ENCODE results near the gene CD3D.
"Not testable (repeated sequence)": the region's sequence is repeated elsewhere in the genome, so short reads cannot be mapped to it uniquely, and the experiment has no call there.

The CD3D gene

DNA sequence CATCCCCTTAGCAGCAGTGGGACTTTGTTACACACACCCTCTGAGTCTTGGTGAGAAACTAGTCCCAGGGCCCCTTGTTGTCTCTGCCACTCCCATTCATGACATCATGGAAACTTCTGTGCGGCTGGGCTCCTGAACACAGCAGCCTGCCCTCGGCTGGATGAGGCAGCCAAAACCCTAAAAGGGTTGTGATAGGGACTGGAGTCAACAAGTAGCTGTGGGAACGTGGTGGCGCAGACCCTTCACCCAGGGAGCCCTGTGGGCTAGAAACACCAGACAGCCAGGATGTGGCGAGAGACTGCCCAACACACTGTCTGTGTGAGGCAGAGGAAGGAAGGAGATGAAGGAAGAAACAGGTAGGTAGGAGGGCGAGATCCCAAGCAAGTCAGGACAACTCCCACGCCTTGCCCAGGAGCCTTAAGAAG is 3.9 kb downstream of the CD3D start:
- DNase-seq, result no peak

DNA sequence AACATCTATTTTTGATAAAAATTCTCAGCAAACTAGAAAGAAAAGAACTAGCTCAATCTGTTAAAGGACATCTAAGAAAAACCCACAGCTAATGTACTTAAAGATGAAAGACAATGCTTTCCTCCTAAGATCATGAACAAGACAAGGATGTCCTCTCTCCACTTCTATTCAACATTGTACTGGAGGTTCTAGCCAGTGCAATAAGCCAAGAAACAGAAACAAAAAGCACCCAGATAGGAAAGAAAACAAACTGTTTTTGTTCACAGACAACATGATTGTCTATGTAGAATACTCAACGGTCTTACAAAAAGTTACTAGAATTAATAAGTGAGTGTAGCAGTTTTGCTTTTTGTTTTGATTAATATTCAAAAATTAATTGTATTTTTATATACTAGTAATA is 7.8 kb downstream of the CD3D start:
- DNase-seq, result no peak

DNA sequence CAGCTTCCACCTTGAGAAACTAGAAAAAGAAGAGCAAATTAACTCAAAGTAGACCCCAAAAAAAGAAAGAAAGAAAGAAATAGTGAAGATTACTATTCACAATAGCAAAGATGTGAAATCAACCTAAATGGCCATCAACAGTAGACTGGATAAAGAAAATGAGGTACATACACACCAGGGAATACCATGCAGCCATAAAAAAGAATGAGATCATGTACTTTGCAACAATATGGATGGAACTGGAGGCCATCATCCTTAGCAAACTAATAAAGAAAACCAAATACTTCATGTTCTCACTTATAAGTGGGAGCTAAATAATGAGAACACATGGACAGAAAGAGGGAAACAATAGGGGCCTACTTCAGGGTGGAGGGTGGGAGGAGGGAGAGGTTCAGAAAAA is 13.8 kb downstream of the CD3D start:
- no peak for DNase-seq

DNA sequence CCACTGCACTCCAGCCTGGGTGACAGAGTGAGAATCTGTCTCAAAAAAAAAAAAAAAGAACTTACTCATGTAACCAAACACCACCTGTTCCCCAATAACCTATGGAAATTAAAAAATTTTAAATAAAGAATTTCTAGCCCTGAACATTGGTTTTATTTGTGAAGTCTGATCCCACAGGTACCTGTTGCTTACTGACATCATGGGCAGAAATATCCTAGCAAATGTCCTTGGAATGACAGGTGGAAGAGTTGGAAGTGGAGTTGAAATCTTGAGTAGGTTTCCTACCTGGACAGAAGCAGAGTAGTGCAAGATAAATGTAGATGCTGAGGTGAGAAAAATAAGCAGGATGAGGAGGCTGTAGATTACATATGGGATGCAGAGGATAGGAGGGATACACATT is 17.2 kb downstream of the CD3D start:
- no peak for DNase-seq

DNA sequence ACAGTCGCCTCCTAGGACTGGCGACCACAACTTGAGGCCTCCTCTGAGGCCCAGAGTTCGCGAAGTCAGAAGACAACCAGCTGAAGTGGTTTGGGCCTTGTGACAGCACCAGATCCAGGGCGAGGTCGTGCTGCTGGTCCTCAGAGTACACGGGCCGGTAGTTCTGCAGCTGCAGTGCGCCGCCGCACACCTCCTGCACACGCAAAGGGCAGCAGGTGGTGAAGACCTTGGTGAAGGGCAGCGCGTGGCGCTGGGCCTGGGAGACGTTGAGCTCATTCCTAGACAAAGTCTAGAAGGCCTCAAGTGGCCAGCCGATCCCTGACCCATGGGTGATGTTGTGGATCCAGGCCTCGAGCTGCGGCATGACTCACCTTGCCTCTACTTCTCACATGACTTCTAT is 19.8 kb downstream of the CD3D start:
- DNase-seq, result no peak

DNA sequence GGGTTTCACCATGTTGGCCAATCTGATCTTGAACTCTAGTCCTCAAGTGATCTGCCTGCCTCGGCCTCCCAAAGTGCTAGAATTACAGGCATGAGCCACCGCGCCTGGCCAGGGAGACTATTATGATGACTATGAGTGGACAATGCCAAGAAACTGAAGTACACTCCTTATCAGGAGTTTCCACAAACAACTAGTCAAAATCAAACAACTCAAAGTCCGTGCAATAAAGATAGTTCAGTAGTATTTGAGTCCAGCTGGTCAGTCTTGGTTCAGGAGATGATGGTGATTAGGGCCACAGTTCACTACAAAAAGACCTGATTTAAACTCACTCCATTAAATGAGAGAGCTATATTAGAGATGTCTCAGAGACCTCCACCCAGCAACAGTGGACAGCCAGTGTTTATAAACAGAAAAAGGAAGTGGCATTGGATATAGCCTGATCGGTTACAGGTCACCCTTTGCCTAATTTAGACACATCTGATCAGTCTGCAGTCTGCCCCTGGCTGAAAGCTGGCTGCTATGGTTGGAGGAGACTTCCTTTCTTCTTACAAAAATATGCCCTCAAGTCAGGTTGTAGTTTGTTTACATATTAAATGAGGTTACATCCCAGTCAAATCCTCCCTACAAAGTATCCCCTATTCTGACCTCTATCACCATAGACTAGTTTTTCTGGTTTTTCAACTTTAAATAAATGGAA is 21.0 kb downstream of the CD3D start:
- no peak for DNase-seq

DNA sequence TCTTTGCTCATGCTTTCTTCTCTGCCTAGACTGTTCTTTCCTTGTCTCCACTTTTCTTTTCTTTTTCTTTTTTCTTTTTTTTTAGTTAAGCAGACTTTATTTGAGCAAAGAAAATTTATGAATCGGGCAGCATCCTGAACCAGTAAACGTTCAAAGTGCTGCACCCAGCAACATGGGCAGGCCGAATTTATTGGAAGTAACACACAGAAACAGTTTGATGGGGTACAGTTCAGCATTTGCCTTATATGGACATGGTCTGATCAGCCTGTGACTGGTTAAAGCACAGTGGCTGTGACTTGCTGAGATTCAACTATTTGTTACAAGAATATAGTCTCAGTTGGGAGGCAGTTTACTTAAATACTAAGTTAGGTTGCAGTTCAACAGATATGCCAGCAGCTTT is 22.0 kb downstream of the CD3D start:
- DNase-seq, result no peak

DNA sequence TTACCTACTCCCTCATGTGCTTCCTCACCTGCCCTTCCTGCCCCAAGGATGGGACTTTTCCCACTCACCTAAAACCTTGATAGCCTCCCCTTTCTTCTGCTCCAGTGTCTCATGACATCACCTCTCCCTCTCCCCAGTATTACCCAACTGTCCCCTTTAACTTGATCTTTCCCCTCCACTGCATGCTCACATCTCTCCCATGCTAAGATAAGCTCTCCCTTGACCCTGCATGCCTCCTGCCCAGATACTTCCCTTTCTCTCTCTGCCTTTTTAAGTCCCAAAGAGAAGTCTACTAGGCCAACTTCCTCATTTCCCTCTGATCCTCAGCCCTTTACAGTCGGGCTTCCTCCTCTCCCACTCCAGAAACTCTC is 23.2 kb downstream of the CD3D start:
- DNase-seq, result no peak

DNA sequence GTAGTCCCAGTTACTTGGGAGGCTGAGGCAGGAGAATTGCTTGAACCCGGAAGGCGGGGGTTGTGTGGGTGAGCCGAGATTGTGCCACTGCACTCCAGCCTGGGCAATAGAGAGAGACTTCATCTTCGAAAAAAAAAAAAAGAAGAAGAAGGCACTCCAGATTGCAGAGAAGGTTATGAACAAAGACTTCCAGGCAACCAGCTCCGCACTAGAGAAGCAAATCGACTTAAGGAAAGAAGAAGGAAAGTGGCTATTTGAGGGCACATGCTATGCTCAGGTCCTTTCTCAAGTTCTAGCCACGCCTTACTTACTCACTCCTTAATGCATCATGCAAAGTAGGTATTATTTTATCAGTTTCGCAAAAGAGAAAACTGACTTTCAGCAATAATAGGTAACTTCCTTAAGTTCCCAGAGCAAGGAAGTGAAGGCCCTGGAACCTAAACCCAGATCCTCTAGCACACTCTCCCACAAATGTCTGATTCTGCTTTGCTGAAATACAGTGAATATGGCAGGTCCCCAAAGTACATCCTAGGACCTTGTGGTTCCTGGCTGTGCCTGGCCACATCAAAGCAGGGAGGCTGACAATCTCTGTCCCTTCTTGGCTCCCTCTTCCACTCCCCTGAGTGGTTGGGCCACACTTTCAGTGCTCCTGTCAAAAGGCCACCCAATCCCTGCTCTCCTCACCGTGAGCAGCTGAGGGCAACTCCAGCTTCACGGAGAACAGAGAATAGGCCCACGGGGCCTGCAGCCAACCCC is 23.7 kb downstream of the CD3D start:
- DNase-seq, result no peak

DNA sequence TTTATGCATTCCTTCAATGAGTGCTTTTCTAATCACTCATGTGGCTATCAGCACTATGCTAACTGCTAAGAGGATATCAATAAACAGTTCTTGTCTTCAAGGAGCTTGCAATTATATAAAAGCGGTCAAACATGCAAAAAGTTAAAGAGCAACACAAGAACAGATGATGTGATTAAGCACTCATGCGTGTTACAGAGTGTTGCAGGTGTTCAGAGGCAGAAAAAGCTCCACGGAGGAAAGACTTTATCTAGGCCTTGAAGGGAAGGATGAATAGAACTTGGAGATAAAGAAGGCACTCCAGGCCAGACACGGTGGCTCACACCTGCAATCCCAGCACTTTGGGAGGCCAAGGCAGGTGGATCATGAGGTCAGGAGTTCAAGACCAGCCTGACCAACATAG is 24.4 kb downstream of the CD3D start:
- no peak for DNase-seq

DNA sequence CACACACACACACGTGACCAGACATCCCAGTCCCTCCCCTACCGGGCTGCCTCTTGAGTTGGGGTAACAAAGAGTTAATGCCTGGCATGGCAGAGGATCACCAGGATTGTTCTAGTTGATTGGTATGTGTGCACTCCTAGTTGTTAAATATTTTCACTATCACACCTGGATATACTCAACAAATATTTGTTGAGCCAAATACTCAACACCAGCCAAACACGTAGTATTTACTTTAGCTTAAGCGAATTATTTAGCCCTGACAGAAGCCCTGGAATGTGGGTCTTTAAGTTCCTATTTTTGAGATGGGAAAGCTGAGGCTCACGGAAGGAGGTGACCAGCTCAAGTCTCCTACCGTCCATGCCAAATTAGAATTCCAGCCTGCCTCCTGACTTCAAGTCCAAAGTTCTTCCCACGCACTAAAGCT is 27.5 kb downstream of the CD3D start:
- no peak for DNase-seq

DNA sequence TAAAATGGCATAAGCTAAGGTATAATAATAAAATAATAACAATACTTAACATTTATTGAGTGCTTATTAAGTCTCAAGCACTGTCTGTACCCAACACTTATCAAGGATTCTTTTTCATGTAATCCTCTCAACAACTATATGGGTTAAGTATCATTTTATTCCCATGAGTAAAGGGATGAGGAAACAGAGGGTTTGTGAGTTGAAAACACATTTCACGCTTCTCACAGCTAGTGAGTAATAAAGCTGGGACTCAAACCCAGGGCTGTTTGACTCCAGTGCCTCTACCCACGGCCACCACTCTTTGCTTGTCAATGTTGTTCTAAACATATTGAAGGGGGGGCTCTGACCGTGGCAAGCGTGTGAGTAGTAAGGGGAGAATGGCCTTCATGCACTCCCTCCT is 29.3 kb downstream of the CD3D start:
- no peak for DNase-seq

DNA sequence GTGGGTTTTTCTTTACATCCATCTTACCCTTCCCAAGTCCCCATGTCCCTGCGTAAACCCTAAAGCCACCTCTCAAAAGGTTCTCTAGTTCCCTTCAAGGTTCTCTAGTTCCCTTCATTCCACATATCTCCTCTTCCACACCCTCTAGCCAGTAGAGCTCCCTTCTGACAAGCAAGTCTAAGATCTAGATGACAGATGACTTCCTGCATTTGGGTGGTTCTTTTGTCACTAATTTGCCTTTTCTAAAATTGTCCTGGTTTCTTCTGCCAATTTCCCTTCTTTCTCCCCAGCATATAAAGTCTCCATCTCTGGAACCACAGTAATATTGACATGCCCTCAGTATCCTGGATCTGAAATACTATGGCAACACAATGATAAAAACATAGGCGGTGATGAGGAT is 30.2 kb downstream of the CD3D start:
- no peak for DNase-seq

DNA sequence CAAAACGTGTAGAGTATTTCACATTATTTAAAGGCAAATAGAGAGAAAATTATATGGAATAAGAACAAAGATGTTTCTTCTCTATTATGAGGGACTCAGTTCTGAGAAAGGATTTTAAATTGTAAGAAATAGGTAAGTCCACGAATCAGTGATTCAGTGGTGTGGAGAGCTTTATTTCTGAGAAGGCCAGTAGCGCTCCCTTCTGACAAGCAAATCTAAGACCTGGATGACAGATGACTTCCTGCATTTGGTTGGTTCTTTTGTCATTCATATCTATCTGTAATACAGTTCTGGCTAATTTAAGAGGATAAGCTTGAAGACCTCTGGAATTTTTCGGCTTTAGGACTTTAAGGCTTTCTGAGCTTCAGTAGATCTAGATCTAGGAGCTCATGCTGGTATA is 31.0 kb downstream of the CD3D start:
- DNase-seq, result no peak

DNA sequence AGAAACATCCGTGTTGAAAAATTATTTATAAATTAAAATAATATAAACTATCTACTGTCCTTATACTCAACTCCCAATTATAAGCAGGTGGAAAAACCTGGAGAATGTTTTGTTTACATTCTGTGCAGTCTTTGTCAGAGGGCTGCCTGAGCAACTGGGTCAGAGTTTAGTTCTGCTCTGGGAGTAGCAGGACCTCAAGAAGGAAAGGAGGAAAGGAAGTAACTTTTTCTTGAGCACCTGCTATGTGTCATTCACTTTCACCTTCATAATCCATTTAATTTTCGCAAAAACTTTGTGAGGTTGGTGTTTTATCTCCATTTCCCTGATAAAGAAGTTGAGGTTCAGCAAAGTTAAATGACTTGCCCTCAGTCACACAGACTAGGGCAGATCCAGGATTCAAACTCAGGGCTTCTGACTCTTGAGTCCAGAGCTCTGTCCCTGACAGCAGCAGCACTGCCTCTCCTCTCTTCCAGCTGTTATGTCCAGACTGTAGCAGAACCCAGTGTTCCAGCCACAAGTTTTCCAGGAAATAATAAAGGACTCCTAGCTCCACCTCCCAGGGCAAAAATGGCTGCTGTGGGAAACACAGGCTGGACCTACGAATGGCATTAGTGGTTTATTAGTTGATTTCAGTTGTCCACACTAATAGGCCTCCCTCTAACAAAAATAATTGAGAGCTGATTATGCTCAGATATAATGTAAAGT is 31.6 kb downstream of the CD3D start:
- DNase-seq, result no peak

DNA sequence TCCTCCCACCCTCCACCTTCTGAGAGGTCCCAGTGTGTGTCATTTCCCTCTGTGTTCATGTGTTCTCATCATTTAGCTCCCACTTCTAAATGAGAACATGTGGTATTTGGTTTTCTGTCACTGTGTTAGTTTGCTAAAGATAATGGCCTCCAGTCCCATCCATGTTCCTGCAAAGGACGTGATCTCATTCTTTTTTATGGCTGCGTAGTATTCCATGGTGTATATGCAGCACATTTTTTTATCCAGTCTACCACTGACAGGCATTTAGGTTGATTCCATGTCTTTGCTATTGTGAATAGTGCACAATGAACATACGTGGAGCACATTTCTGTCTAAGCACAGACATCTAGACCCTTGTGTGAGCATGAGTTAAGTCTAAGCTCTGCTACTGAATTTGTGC is 32.2 kb downstream of the CD3D start:
- no peak for DNase-seq

DNA sequence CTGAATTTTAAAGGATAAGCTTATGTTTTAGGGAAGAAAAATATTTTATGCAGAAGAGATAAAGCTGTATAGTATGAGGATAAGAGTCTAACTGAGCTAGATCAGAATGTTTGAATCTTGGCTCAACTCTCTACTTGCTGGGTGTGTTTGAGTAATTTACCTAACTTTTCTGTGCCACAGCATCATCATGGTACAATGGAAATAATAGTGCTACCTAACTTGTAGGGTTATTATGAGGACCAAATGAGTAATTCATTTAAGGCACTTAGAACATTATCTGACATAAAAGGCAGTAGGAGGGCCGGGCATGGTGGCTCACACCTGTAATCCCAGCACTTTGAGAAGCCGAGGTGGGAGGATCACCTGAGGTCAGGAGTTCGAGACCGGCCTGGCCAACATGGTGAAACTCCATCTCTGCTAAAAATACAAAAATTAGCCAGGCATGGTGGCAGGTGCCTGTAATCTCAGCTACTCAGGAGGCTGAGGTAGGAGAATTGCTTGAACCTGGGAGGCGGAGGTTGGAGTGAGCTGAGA is 33.4 kb downstream of the CD3D start:
- DNase-seq, result not testable (repeated sequence)

DNA sequence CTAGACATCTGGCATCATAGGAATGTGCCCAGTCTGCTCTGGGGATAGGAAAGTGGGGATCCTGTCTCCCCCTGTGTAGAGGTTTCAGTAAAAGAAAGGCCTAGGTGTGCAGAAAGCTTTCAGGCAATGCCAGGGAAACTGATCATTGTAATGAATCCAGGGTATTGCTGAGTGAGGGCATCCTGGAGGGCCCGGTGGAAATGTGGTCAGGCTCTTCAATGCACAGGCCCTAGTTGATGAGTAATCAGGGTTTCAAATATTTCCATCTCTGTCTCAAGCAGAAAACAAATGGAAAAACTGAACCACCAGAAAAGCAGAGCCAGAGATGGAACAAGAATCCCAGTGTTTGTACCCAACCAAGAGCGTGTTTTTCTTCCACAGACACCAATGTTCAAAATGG is 35.9 kb downstream of the CD3D start:
- no peak for DNase-seq

DNA sequence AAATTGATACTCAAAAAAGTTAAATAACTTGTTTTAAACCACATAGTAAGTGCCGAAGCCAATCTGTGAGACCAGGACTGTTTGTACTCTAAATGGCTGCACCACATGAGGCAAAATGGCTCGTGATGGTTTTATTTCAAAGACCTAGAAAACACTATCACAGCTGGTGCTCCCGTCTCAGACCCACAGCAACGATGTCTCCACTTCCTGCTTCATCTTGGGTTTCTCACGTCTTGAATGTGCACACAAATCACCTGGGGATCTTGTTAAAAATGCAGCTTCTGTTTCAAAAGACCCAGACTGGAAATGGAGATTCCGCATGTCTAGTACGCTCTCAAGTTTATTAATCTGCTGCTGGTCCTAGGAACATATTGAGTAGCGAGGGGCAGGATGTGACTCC is 36.8 kb downstream of the CD3D start:
- no peak for DNase-seq

DNA sequence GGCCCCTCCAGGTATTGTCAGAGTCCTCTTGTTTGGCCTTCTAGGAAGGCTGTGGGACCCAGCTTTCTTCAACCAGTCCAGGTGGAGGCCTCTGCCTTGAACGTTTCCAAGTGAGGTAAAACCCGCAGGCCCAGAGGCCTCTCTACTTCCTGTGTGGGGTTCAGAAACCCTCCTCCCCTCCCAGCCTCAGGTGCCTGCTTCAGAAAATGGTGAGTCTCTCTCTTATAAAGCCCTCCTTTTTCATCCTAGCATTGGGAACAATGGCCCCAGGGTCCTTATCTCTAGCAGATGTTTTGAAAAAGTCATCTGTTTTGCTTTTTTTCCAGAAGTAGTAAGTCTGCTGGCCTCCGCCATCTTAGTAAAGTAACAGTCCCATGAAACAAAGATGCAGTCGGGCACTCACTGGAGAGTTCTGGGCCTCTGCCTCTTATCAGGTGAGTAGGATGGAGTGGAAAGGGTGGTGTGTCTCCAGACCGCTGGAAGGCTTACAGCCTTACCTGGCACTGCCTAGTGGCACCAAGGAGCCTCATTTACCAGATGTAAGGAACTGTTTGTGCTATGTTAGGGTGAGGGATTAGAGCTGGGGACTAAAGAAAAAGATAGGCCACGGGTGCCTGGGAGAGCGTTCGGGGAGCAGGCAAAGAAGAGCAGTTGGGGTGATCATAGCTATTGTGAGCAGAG is 37.8 kb downstream of the CD3D start, which contains the start of gene CD3E:
Gene CD3E (plus strand): TSS at position 163 of the 681 bp plus-strand sequence. CDS start 223 bp downstream, at position 386.
- DNase-seq, result no peak

DNA sequence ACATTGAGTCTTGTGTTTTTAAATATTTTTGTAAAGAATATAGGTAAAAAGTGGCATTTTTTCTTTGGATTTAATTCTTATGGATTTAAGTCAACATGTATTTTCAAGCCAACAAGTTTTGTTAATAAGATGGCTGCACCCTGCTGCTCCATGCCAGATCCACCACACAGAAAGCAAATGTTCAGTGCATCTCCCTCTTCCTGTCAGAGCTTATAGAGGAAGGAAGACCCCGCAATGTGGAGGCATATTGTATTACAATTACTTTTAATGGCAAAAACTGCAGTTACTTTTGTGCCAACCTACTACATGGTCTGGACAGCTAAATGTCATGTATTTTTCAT is 38.3 kb downstream of the CD3D start:
- no peak for DNase-seq

DNA sequence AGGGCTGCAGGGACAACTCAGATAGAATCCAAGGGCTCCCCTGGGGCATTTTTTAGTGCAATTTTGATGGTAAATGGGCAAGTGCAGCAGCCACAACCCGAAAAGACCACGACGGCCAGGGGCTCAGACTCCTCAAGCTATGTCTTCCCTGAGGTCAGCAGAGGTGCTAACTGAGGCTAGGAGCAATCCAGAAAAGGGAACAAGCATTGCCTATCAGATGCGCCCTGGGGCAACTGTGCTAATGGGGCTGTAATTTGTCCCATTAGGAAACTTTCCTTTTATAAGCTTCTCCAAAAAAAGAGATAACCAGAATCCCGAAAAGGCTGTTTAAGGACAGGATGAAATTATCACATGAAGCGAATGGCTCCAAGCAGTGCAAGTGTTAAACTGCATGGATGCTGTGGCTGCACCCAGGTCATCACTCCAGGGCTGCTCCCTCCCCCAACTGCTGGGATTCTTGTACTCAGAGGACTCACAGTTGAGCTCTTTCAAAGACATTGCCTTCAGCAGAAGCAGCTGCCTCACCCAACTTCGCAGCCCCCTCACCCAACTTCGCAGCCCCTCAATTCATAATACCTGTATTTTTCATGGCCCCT is 40.8 kb downstream of the CD3D start:
- no peak for DNase-seq
